A204.1 (cell line): Measurements from ENCODE around the gene TMUB2.

Experiments
- FAIRE-seq: peaks from 2 replicates; lab custom pipeline; 2012; peaks lifted over from hg19 to GRCh38; lab: Jason Lieb, UNC

The TMUB2 gene

DNA sequence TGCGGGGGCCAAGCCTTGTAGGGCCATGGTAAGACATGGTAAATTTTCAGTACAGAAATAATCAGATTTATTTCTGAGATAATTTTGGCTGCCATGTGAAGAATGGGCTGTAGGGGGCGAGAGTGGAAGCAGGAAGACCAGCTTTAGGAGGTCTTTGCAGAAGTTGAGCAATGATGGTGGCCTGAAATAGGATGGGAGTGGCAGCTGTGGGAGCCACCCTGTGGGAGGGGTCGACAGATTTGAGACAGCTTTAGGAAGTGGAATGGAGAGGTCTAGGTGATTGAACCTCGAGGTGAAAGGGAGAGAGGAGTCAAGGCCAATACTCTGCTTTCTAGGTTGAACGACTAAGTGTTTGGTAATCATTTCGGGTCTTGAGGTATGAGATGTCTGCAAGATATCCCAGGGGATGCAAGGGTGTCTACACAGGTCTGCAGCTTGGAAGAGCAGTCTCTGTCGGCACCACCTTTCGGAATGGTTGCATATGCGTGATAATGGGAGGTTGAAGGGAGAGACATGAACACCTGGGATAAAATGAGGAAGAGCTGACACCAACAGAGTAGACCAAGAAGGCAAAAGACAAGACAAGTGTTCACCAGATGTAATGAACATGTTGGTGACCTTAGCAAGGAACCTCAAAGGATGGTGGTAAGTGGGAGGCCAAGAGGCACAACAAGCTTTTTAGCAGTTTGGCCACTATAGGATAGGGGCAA is 17.1 kb downstream of the TMUB2 start:
- no peak for FAIRE-seq

DNA sequence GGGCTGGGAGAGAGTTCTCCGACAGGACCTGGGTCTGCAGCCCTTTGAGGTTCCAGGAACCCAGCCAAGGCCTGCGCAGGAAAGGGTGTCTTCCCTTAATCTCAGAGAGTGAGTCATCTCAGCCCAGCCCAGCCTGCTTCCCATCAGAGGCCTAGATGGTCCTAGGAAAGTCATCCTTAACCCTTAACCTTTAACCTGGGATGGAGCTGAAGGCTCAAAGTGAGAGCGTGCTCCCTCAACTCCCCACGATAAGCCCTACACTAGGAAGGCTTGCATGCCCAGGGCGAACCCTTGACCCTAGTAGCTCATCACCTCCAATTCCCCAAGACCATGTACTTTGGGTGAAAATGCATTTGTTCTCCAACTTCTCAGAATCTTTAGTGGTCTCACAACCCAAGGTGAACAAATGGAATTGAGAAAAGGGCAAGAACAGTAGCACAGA is 17.7 kb downstream of the TMUB2 start:
- no peak for FAIRE-seq

DNA sequence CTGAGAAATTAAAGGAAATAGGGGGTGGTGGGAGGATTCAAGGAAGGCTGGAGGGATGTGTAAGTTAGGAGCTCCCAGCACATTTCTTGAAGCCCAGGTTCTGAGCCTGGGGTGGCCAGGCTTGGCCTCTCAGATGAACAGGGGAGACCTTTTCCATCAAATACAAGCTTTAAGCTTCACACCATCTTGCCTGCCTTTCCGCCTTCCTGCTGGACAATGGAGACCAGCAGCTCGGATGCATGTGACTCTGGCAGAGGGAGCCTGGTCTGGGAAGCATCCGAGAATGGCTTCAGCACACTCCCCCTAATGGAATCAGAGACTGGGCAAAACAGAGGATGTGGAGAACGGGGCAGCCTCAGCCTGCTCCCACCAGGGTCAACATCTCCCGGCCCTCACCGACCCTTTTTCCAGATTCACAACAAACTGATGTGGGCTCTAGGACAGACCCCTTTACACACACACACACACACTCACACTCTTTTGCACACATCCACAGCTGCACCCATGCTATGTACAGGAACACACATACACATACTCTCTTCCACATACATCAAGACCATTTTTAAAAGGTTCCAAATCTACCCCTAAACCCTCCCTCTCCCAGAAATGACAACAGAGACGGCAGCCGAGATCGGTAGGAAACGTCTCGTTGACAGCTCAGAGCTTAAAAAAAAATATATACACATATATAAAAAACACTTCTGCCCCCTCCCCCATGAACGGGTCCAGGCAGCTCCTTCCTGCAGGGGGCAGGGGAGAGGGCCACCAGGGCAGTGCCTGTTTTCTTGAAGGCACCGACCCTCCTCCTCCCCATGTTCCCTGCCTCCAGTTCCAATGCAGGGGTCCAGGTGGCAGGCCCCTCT is 19.4 kb downstream of the TMUB2 start:
- no peak for FAIRE-seq

- no peak for FAIRE-seq
Measured at GRCh38 chr17:44206825-44207155, 20.0 kb downstream of the TMUB2 start.

- FAIRE-seq = no peak
Measured at GRCh38 chr17:44207319-44207718, 20.5 kb downstream of the TMUB2 start.

GRCh38 chr17:44207743-44208142 is 21.0 kb downstream of the TMUB2 start:
- no peak for FAIRE-seq

GRCh38 chr17:44209786-44210341 is 23.1 kb downstream of the TMUB2 start:
- FAIRE-seq = no peak

GRCh38 chr17:44210342-44211192 is 23.8 kb downstream of the TMUB2 start:
- FAIRE-seq = no peak

DNA sequence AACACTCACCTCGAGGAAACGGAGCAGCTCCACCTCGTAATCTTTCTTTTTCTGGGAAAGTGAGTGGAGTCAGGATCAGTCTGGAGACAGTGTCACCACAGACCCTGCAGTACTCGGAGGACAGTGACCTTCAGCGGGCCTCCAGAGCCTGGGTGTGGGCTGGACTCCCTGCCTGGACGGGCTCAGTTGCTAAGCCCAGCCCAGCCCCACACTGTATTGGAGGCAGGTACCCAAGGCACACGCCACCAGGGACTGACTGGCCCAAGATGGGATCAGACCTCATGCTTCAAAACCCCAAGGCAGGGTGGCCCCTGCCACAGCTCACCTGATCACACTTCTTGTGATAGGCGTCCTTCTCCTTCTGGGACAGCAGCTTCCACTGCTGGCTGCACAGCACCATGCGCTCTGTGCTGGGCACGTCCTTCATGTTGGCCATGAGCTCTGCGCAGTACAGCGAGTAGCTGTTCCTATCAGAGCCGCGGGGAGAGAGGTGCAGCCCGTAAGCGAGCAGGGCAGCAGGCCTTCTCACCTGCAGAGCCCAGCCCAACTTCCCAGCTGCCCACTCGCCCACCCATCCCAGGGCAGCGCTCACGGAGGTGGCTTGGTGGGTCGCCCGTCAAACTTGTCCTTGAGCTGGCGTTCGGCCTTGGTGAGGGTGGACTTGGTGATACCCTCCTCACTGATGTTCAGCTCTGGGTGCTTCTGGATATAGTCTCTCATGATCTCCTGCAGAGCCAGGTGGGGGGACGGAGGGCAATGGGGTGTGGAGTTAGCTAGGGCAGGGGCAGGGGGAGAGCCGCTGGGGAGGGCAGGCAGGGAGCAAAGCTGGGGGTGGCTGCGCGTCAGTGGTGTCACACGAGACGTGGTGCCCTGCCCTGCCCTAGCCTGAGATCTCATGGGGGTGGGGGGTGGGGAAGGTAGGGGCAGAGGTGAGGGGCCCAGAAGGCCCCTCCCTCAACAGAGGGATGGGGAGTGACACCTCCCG is 24.8 kb downstream of the TMUB2 start:
- no peak for FAIRE-seq

DNA sequence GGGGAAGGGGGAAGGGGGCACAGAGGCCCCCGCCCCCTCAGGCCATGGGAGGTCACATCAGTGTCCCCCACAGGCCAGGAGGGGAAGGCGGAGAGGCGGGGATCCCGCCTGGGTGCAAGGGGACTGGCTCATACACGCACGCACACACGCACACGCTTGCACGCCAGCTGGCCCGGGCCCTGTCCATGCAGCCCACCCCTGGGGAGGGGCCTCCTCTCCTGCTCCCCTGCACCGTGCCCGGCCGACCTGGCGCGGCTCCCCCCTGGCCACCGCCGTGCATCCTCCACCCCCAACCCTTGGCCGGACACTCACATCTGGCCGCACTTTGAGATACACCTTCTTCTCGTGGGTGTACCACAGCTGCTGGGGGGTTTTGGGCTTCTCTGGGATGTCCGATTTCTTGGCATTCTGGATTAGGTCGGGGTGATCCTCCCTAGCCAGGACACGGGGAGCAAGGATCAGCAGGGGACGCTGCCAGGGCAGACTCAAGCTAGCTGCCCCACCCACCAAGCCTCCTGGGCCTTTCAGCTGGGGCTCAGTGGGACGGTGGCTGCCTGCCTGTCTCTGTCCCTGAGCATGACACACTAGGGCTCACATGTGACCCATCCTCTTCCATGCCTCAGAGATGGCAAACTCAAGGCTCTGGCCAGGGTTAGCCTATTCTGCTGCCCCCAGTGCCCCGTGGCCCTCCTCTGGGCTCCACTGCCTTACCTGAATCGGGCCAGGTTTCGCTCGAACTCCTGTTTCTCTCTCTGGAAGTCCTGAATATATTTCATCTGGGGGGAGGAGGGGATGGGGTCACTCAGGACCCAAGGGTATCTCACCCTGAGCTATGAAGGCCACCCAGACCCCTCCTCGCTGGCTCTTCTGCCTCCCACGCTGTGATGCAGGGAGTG is 26.0 kb downstream of the TMUB2 start:
- no peak for FAIRE-seq

GRCh38 chr17:44213403-44214229 is 26.8 kb downstream of the TMUB2 start:
- FAIRE-seq = no peak

DNA sequence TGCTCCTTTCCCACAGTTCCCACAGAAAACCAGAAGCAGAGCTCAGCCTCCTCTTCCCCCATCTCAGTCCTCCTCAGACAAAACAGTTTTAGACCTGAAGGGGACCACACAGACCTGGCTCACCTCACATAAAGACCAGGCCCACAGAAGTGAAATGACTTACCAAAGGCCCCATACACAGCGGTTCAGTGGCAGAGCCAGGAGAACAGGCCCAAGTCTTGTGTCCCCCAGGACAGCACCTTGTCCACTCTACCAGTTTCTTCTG is 27.4 kb downstream of the TMUB2 start:
- FAIRE-seq = no peak

DNA sequence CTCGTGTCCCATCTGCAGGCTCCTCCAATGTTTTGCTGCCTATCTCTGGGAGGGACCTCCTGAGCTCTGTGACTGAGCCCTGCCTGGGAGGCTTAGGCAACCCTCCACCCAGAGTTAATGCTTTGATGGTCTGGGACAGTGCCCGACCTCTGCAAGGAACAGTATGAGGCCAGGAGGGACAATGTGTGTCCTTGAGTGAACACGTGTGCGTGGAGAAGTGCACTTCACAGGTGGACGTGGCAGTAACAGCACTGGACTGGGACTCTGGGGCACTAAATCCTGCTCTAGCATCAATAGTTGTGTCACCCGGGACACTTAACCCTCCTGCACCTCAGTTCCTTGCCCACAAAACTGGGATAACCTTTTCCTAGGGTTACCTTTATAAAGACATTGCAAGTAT is 28.1 kb downstream of the TMUB2 start:
- FAIRE-seq = no peak

DNA sequence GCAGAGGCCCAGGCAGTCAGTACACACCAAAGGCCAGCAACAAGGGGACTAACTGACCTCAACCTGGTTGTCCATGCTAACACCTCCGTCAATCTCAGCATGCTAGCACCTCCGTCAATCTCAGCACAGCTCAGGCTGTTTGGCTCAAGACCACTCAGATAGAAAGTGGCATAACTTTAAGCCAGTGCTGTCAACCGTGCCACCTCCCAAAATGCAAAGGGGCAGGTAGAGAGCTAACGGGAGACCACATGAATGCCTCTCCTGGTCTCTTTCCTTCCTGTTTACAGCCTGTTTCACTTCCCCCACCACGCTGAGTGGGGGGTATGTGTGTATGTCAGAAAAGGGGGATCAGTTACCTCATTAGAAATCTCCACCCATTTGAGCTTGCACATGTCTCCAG is 29.4 kb downstream of the TMUB2 start:
- no peak for FAIRE-seq

GRCh38 chr17:44216694-44217093 is 29.9 kb downstream of the TMUB2 start:
- no peak for FAIRE-seq

- no peak for FAIRE-seq
Measured at GRCh38 chr17:44217738-44218343, 31.1 kb downstream of the TMUB2 start.

- FAIRE-seq = no peak
Measured at GRCh38 chr17:44218344-44219107, 31.8 kb downstream of the TMUB2 start.

DNA sequence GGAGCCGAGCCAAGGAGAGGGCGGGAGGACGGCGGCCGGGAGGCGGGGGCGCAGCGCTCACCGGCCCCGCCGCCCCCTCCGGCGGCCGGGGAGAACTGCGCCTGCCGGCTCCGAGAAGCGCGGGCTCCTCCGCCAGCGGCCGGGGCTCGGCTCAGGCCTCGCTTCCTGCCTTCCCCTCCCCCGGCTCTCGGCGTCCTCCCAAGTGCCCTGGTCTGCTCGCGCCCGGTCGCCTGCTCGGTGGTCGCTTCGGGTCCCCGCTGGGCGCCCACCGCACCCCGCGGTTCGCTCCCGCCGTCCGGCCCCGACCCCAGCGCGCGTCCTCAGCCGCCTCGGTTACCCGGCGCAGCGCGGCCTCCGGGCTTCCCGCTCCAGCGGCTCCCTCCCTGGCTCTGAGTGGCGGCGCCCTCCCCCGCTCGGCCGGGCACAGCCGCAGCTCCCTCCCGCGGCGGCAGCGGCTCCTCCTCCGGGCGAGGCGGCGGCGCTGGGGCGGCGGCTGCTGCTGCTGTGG is 32.4 kb downstream of the TMUB2 start:
- FAIRE-seq = no peak
